Body of pancreas (tissue), 4 donors: Measurements from ENCODE around the gene CELA2A.

Source experiments
- POLR2A ChIP-seq, 3 donors: fragments of 450-650 bp; IDR thresholded peaks; one replicate each; pipeline ENCODE4 v1.6.1; 2016; ENCODE audit warnings: antibody characterized with exemption in 3 of 3, mild to moderate bottlenecking in 2 of 3
- TF ChIP-seq, protein P1 (sequence below), 7 experiments: fragments of 450-650 bp in 4 of 7; fragments of 200-600 bp in 3 of 7; sonication (generic) in 3 of 7; IDR thresholded peaks; one replicate each; pipeline ENCODE4 v1.5.1; 2016 to 2019; ENCODE audit warnings: antibody characterized with exemption in 7 of 7

DNA sequence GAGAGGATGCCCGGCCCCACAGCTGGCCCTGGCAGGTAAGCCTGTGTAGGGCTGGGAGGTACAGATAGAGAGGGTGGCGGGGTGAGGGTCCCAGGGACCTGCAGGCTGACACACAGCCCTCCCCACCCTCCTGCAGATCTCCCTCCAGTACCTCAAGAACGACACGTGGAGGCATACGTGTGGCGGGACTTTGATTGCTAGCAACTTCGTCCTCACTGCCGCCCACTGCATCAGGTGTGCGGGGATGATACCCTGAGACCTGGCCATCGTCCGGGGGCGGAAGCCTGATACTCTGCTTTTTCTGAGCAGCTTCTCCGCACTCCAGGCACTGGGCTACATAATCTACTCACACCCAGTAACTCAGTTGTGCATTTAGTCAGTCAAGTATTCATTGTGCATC, 16.2 kb upstream of the CELA2A start:
- TF ChIP-seq POLR2A (IDR thresholded peaks at IDR 0.05), result peak in 2 of 3 donors; percentile 14 to 43
- TF ChIP-seq, protein P1, sequence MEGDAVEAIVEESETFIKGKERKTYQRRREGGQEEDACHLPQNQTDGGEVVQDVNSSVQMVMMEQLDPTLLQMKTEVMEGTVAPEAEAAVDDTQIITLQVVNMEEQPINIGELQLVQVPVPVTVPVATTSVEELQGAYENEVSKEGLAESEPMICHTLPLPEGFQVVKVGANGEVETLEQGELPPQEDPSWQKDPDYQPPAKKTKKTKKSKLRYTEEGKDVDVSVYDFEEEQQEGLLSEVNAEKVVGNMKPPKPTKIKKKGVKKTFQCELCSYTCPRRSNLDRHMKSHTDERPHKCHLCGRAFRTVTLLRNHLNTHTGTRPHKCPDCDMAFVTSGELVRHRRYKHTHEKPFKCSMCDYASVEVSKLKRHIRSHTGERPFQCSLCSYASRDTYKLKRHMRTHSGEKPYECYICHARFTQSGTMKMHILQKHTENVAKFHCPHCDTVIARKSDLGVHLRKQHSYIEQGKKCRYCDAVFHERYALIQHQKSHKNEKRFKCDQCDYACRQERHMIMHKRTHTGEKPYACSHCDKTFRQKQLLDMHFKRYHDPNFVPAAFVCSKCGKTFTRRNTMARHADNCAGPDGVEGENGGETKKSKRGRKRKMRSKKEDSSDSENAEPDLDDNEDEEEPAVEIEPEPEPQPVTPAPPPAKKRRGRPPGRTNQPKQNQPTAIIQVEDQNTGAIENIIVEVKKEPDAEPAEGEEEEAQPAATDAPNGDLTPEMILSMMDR (IDR thresholded peaks at IDR 0.05), result no peak
